ENCODE results near the gene DAPK2.

DAPK2 gene

DNA sequence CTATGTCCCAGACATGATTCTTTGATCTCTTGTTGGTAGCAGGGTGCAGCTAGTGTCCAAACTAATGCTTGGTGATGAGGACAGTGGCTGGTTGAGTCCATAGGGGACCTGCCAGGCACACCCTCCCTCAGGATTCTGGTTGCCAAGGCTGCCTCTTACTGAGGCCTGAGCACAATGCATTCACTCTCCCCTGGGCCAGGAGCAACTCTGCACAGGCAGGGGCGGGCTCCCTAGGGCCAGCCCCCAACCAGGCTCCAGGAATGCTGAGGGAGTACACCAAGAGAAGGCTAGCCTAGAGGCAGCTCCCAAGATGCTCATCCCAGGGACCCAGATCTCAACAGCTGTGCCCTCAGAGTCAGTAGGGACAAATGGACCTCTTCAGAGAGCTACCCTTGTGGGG is 166.3 kb downstream of the DAPK2 start:
- no peaks in the 10 kb centered on the region for H3K36me3 ChIP-seq (ENCODE audit: insufficient read depth, low read length)
- H3K9me3 ChIP-seq (ENCODE audit: insufficient read depth, low read length, severe bottlenecking): no peaks in the 10 kb centered on the region
- H3K9ac ChIP-seq (ENCODE audit: low read depth, low read length): no peak overlapping the region
- H3K27me3 ChIP-seq (ENCODE audit: insufficient read depth, low read length, poor library complexity): no peaks in the 10 kb centered on the region
- H3K4me1 ChIP-seq (ENCODE audit: insufficient read depth, low read length): no peaks in the 10 kb centered on the region
- H2AFZ ChIP-seq (ENCODE audit: low read depth, low read length): no peak overlapping the region
- DNase-seq (no peak), ATAC-seq (ENCODE audit: insufficient read depth, low read depth) (no peak)
- no peak for TF ChIP-seq EZH2 (IDR thresholded peaks at IDR 0.05; ENCODE audit: borderline replicate concordance, low read depth, low read length, severe bottlenecking)
- H4K20me1 ChIP-seq (ENCODE audit: insufficient read depth, low read length): no peaks in the 10 kb centered on the region
- no peak overlapping the region for H3K4me3 ChIP-seq (ENCODE audit: low read depth in 1 of 2, low read length in 2 of 2)
- H3K79me2 ChIP-seq (ENCODE audit: insufficient read depth, low read length): no peaks in the 10 kb centered on the region
- H3K4me2 ChIP-seq (ENCODE audit: insufficient read depth, low read length): no peak overlapping the region
- H3K27ac ChIP-seq (ENCODE audit: low read length): no peak overlapping the region

DNA sequence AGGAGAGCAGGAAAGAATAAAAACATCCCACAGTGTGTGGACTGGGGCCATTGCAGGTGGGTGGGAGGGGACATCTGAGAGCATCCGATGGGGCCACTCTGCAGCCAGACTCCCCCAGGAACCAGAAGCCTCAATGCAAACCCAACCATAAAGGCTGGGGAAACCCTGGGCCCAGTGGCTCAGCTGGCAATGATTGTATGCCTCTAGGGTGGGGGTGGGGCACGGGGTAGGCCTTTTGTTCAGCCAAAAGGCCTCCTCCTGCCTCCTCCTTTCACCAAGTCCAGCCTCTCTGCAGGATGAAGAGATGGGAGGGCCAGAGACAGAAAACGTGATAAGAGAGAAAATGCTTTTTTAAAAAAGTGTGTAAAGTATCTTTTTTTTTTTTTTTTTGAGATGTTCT is 167.1 kb downstream of the DAPK2 start:
- H3K36me3 ChIP-seq (ENCODE audit: insufficient read depth, low read length): no peaks in the 10 kb centered on the region
- no peaks in the 10 kb centered on the region for H3K27me3 ChIP-seq (ENCODE audit: insufficient read depth, low read length, poor library complexity)
- no peak for ATAC-seq (ENCODE audit: insufficient read depth, low read depth)
- no peak overlapping the region for H2AFZ ChIP-seq (ENCODE audit: low read depth, low read length)
- TF ChIP-seq EZH2 (IDR thresholded peaks at IDR 0.05; ENCODE audit: borderline replicate concordance, low read depth, low read length, severe bottlenecking): no peak
- TF ChIP-seq, protein P1, sequence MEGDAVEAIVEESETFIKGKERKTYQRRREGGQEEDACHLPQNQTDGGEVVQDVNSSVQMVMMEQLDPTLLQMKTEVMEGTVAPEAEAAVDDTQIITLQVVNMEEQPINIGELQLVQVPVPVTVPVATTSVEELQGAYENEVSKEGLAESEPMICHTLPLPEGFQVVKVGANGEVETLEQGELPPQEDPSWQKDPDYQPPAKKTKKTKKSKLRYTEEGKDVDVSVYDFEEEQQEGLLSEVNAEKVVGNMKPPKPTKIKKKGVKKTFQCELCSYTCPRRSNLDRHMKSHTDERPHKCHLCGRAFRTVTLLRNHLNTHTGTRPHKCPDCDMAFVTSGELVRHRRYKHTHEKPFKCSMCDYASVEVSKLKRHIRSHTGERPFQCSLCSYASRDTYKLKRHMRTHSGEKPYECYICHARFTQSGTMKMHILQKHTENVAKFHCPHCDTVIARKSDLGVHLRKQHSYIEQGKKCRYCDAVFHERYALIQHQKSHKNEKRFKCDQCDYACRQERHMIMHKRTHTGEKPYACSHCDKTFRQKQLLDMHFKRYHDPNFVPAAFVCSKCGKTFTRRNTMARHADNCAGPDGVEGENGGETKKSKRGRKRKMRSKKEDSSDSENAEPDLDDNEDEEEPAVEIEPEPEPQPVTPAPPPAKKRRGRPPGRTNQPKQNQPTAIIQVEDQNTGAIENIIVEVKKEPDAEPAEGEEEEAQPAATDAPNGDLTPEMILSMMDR (IDR thresholded peaks at IDR 0.05; ENCODE audit: borderline replicate concordance, extremely low read depth, low read length, poor library complexity, severe bottlenecking): no peak
- no peak overlapping the region for H3K9ac ChIP-seq (ENCODE audit: low read depth, low read length)
- H3K4me1 ChIP-seq (ENCODE audit: insufficient read depth, low read length): no peaks in the 10 kb centered on the region
- no peak for DNase-seq
- no peaks in the 10 kb centered on the region for H3K9me3 ChIP-seq (ENCODE audit: insufficient read depth, low read length, severe bottlenecking)
- no peak overlapping the region for H3K4me2 ChIP-seq (ENCODE audit: insufficient read depth, low read length)
- H3K27ac ChIP-seq (ENCODE audit: low read length): no peak overlapping the region
- no peaks in the 10 kb centered on the region for H3K79me2 ChIP-seq (ENCODE audit: insufficient read depth, low read length)
- no peak overlapping the region for H3K4me3 ChIP-seq (ENCODE audit: low read depth in 1 of 2, low read length in 2 of 2)
- no peaks in the 10 kb centered on the region for H4K20me1 ChIP-seq (ENCODE audit: insufficient read depth, low read length)

DNA sequence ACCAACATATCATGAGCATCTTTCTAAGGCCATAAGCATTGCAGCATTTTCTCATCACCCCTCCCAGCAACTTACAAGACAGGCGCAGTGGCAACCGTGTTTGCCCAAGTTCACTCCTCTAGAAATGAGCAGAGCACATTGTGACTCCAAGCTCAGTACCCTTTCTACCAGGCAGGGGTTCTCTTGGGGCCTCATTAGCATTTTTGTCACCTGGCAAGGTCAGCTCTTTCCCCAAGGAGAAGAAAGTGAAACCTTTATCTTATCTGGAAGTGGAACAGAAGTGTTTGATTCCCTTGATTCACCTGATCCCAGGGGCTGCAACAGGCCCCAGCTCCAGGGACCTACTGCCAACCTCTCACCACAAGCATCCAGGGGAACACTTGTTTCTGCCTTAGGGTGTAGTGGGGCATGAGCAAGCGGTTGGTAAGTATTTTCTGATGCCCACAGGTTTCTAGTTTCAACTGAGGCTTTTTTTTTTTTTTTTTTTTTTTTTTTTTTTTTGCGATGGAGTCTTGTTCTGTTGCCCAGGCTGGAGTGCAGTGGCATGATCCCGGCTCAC is 168.5 kb downstream of the DAPK2 start:
- no peaks in the 10 kb centered on the region for H3K27me3 ChIP-seq (ENCODE audit: insufficient read depth, low read length, poor library complexity)
- no peak for DNase-seq
- no peak for TF ChIP-seq EZH2 (IDR thresholded peaks at IDR 0.05; ENCODE audit: borderline replicate concordance, low read depth, low read length, severe bottlenecking)
- TF ChIP-seq, protein P1 (IDR thresholded peaks at IDR 0.05; ENCODE audit: borderline replicate concordance, extremely low read depth, low read length, poor library complexity, severe bottlenecking): no peak
- no peak overlapping the region for H3K27ac ChIP-seq (ENCODE audit: low read length)
- no peaks in the 10 kb centered on the region for H3K79me2 ChIP-seq (ENCODE audit: insufficient read depth, low read length)
- H3K9ac ChIP-seq (ENCODE audit: low read depth, low read length): no peak overlapping the region
- H3K4me2 ChIP-seq (ENCODE audit: insufficient read depth, low read length): no peak overlapping the region
- no peak for ATAC-seq (ENCODE audit: insufficient read depth, low read depth)
- H4K20me1 ChIP-seq (ENCODE audit: insufficient read depth, low read length): no peaks in the 10 kb centered on the region
- no peak overlapping the region for H2AFZ ChIP-seq (ENCODE audit: low read depth, low read length)
- no peaks in the 10 kb centered on the region for H3K4me1 ChIP-seq (ENCODE audit: insufficient read depth, low read length)
- H3K4me3 ChIP-seq (ENCODE audit: low read depth in 1 of 2, low read length in 2 of 2): no peak overlapping the region
- no peaks in the 10 kb centered on the region for H3K36me3 ChIP-seq (ENCODE audit: insufficient read depth, low read length)
- H3K9me3 ChIP-seq (ENCODE audit: insufficient read depth, low read length, severe bottlenecking): no peaks in the 10 kb centered on the region

DNA sequence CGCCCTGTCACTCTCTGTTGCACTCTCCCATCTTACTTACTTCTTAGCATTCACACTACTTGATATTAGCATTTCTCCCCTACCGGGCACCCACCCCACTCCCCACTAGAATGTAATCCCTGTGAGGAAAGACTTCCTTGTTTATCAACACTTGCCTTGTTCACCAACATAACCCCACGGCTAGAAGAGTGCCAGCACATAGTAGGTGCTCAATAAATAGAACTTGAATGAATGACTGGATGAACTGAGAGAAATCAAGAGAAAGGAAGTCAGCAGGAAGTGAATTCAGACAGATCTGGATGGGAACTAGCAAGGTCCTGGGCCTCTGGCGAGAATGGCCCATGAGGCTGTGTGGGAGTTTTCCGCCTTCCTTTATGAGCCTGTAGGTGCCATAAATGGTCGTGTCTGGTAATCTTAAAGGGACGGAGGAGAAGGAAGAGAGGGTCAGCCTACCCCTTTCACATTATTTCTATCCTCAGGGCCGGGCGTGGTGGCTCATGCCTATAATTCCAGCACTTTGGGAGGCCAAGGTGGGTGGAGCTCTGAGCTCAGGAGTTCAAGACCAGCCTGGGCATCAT is 170.1 kb downstream of the DAPK2 start:
- no peaks in the 10 kb centered on the region for H3K27me3 ChIP-seq (ENCODE audit: insufficient read depth, low read length, poor library complexity)
- H2AFZ ChIP-seq (ENCODE audit: low read depth, low read length): no peak overlapping the region
- H3K4me2 ChIP-seq (ENCODE audit: insufficient read depth, low read length): no peak overlapping the region
- no peak for DNase-seq
- no peaks in the 10 kb centered on the region for H4K20me1 ChIP-seq (ENCODE audit: insufficient read depth, low read length)
- H3K36me3 ChIP-seq (ENCODE audit: insufficient read depth, low read length): no peaks in the 10 kb centered on the region
- H3K9me3 ChIP-seq (ENCODE audit: insufficient read depth, low read length, severe bottlenecking): no peaks in the 10 kb centered on the region
- TF ChIP-seq, protein P1 (IDR thresholded peaks at IDR 0.05; ENCODE audit: borderline replicate concordance, extremely low read depth, low read length, poor library complexity, severe bottlenecking): no peak
- TF ChIP-seq EZH2 (IDR thresholded peaks at IDR 0.05; ENCODE audit: borderline replicate concordance, low read depth, low read length, severe bottlenecking): no peak
- ATAC-seq (ENCODE audit: insufficient read depth, low read depth): no peak
- no peaks in the 10 kb centered on the region for H3K4me1 ChIP-seq (ENCODE audit: insufficient read depth, low read length)
- H3K79me2 ChIP-seq (ENCODE audit: insufficient read depth, low read length): no peaks in the 10 kb centered on the region
- H3K9ac ChIP-seq (ENCODE audit: low read depth, low read length): no peak overlapping the region
- no peak overlapping the region for H3K27ac ChIP-seq (ENCODE audit: low read length)
- no peak overlapping the region for H3K4me3 ChIP-seq (ENCODE audit: low read depth in 1 of 2, low read length in 2 of 2)
